CD4-positive, alpha-beta T cell treated with Interleukin-4 for 1 hour (primary cell): ENCODE results near the gene KCNH6.

Experiments used
- DNase-seq, 2 donors: peaks; one replicate each; pipeline ENCODE4 v3.0.0-alpha.2; 2020 to 2022

Gene KCNH6

GRCh38 chr17:63486317-63487013 lies 36.7 kb upstream of the KCNH6 start:
- DNase-seq, result no peak

- no peak for DNase-seq
Measured at GRCh38 chr17:63487014-63487339, 36.2 kb upstream of the KCNH6 start.

- DNase-seq, result no peak
Measured at GRCh38 chr17:63488851-63489250, 34.3 kb upstream of the KCNH6 start.

DNA sequence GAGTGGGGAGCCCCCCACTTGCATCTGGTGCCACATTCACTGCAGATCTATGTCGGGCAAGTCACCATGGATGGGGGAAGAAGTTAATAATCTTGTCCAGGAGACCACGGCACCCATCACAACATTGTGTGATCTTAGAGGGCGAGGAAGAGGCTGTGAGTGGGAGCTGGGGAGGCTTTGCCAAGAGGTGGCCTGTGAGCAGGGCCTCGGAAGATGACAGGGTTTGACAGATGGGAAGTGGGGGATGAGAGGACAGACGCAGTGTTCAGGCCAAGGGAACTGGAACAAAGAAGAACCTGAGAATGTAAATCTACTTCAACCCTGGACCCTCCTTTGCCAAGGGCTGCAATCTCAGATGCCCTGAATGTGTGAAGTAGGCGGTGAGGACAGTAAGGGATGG lies 33.9 kb upstream of the KCNH6 start:
- DNase-seq, result no peak

- DNase-seq, result no peak
Measured at GRCh38 chr17:63490329-63490728, 32.8 kb upstream of the KCNH6 start.

GRCh38 chr17:63490858-63491400 lies 32.2 kb upstream of the KCNH6 start:
- DNase-seq, result no peak

DNA sequence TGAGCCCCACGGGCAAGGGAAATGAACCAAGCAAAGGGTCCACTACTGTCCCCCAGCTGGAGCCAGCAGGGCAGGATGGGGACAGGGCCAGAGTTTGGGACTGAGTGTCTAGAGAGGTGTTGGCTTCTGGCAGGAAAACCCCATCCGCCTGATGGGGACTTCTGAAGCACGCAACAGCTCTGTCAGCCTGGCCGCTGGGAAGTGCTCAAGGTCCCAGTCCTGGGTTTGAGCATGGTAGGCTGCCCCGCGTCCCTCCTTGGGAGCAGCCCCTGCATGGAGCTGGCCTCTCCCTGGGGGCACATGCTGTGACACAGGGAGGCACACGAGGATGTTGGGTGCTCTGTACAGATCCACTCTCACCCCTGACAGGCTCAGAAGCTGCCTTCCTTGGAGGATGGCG lies 31.7 kb upstream of the KCNH6 start:
- DNase-seq, result no peak

DNA sequence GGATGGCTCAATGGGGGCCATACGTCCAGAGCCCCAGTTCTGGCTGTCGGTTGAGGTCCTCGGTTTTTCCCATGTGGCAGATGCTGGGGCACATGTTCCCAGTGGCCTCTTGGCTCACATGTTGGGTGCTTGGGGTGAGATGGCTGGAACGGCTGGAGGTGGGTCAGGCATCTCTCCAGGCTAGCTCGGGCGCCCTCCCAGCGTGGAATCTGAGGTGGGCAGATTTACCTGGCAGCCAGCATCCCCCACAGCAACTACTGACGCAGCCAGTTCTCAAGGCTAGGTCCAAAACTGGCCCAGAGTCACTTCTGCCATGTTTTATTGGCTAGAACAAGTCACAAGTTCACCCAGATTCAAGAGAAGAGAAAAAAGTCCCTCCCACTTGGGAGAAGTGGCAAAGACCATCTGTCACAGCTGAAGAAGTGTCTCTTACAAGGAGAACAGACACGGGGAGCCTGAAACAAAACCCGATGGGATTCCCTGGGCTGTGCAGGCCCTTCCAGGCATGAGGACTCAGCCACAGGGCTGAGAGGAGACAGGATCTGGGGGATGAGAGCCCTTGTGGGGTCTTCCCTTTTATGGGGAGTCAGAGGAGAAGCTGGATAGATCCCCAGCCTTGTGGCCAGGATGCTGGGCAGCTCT lies 31.1 kb upstream of the KCNH6 start:
- no peak for DNase-seq

GRCh38 chr17:63492940-63493339 lies 30.2 kb upstream of the KCNH6 start:
- no peak for DNase-seq

DNA sequence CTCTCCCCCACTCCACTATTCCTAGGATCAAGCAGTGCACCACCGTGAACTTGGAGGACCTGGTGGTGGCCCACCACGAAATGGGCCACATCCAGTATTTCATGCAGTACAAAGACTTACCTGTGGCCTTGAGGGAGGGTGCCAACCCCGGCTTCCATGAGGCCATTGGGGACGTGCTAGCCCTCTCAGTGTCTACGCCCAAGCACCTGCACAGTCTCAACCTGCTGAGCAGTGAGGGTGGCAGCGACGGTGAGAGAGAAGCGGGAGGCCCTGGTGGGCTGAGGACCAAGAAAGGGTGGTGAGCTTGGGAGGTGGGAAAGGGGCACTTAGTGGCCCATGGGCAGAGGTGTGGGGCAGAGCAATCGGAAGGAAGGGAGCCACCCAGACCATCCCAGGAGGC lies 29.7 kb upstream of the KCNH6 start:
- no peak for DNase-seq

GRCh38 chr17:63494300-63494928 lies 28.7 kb upstream of the KCNH6 start:
- DNase-seq, result no peak

GRCh38 chr17:63495491-63495890 lies 27.7 kb upstream of the KCNH6 start:
- DNase-seq, result no peak

- DNase-seq, result no peak
Measured at GRCh38 chr17:63496177-63496576, 27.0 kb upstream of the KCNH6 start.

DNA sequence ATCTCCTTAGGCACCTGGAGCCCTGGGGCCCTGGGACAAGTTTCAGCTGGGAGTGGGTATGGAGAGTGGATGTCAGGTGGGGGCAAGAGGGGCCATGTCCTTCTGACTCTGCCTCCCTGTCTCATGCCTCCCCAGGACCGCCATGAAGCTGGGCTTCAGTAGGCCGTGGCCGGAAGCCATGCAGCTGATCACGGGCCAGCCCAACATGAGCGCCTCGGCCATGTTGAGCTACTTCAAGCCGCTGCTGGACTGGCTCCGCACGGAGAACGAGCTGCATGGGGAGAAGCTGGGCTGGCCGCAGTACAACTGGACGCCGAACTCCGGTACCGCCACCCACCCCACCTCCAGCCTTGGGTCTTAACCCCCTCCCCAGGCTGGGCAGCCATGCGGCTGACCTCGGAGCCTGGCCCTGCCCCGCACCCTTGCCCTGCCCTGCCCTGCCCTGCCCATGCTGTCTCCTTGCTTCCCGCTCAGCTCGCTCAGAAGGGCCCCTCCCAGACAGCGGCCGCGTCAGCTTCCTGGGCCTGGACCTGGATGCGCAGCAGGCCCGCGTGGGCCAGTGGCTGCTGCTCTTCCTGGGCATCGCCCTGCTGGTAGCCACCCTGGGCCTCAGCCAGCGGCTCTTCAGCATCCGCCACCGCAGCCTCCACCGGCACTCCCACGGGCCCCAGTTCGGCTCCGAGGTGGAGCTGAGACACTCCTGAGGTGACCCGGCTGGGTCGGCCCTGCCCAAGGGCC lies 26.3 kb upstream of the KCNH6 start:
- no peak for DNase-seq

- DNase-seq, result no peak
Measured at GRCh38 chr17:63497708-63498483, 25.3 kb upstream of the KCNH6 start.

GRCh38 chr17:63498626-63499195 lies 24.4 kb upstream of the KCNH6 start:
- DNase-seq, result no peak

- DNase-seq, result no peak
Measured at GRCh38 chr17:63500543-63501390, 22.4 kb upstream of the KCNH6 start.

GRCh38 chr17:63503341-63503705 lies 19.8 kb upstream of the KCNH6 start:
- no peak for DNase-seq

GRCh38 chr17:63504261-63504660 lies 18.9 kb upstream of the KCNH6 start:
- no peak for DNase-seq

DNA sequence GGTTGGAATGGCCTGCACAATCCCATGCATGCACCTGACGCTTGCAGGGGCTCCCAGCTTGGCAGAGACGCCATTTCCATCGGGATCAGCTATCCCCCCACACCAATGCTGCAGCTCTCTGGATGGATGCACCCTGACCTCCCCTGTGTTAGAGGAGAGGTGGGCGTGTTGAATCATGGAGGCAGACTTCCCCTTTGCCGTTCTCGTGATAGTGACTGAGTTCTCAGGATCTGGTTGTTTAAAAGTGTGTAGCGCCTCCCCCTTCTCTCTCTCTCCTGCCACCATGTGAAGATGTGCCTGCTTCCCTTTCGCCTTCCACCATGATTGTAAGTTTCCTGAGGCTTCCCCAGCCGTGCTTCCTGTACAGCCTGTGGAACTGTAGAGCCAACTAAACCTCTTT lies 17.8 kb upstream of the KCNH6 start:
- DNase-seq, result no peak

GRCh38 chr17:63506627-63507026 lies 16.5 kb upstream of the KCNH6 start:
- DNase-seq, result no peak

DNA sequence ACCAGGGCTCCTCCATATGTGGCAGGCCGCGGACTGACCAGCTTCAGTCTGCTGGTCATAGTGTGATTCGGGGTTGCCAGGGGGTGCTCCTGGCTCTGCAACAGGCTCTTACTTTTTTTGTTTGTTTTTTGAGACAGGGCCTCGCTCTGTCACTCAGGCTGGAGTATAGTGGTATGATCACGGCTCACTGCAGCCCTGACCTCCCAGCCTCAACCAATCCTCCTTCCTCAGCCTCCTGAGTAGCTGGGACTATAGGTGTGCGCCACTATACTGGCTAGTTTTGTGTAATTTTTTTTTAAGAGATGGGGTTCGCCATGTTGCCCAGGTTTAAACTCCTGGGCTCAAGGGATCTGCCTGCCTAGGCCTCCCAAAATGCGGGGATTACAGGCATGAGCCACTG lies 11.8 kb upstream of the KCNH6 start:
- no peak for DNase-seq
